Raji (cell line): ENCODE data around the gene NOX4.

Source experiments
- POLR2A ChIP-seq: IDR thresholded peaks from 2 replicates; pipeline ENCODE4 v1.6.1; 2011; ENCODE audit warnings: low read depth, low read length, control low read depth; ENCODE audit not compliant: insufficient read depth

NOX4 gene

DNA sequence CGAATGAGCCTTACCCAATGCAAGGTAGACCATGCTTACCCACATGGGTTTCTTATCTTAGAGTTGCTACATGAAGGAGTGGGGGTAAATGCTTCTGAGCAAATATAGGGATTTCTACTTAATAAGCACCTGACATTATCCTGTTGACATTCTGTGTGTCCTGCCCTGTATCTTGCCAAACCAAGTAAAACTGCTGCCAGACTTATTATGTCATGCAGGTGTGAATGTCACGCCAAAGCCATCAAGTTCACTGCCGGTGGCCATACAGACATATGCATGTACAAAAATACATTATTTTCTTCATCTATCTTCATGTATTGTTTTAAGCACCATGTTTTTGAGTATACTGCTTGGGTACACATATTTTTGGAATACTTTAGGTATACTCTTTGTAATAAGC, 70.2 kb downstream of the NOX4 start:
- TF ChIP-seq POLR2A: no peak

DNA sequence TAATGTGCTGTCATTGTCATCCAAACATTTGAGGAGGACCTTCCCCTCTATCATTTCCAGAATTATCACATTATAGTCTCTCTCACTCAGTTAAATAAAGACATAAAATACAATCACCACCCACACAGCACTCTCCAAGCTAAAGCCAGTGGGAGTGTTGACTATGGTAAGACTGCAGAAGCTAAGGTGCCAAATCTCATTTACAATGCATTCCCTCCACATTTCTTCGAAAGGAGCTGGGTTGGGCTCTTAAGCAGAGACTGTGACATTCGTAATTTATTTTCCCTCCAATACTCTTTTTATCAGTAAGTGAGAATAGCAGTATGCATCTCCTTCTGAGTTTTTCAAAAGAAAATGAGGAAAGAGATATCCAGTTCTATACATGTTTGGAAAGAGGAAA, 74.2 kb downstream of the NOX4 start:
- TF ChIP-seq POLR2A: no peak

- no peak for TF ChIP-seq POLR2A
Measured at GRCh38 chr11:89405629-89406028, 85.5 kb downstream of the NOX4 start.

- no peak for TF ChIP-seq POLR2A
Measured at GRCh38 chr11:89381094-89381493, 110.1 kb downstream of the NOX4 start.

GRCh38 chr11:89361734-89362133, 129.4 kb downstream of the NOX4 start:
- TF ChIP-seq POLR2A: no peak

DNA sequence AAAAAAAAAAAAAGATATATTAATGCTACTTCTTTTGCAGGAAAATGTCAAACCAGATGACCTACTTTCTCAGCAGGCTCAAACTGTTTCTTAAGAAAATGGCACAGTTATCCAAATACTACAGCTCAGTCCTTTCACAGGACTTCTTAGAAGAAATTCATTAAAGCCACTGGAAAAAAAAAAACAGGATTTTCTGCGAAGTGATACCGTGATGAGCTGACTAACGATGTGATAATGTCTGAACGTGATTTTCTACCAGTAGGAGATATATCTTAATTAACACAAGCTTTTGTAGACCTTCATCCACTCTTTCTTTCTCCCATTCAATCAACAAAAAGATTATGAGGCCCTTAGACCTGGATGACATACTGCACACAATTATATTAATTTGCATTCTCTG, 132.4 kb downstream of the NOX4 start:
- no peak for TF ChIP-seq POLR2A

DNA sequence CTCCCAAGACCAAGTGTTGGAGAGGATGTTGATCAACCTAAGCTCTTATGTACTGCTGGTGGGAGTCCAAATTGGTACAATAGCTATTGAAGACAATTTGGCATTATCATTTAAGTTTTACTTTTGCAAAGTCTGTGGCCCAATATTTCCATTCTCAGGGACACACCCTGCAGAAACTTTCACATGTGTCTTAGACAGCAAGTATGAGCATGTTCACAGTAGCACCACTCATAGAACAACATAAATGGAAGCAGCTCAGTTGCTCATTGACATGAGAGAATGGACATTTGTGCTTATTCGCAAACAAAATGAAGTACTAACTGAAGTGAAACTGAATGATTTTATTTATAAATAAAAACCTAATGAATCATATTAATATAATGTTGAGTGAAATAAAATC, 135.5 kb downstream of the NOX4 start:
- TF ChIP-seq POLR2A: no peak

GRCh38 chr11:89347071-89347470, 144.1 kb downstream of the NOX4 start:
- no peak for TF ChIP-seq POLR2A

GRCh38 chr11:89346601-89347000, 144.6 kb downstream of the NOX4 start:
- no peak for TF ChIP-seq POLR2A

DNA sequence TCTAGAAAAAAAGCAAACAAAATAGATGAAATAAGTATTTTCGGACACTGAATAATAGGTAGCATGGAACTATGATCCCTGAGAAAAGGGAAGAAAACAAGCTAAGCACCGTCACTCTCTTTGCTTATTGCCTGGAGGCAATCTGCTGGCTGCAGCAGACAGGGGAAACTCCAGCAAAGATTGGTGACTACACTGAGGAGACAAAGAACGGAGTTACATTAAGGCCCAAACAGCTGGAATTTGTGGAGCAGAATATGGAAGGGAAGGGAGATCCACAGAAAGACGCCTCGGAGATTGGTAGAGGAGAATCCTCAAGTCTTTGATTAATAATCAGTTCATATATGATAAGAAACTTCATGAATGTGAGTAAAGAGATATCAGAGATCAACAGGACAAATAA, 163.3 kb downstream of the NOX4 start:
- TF ChIP-seq POLR2A: no peak

- TF ChIP-seq POLR2A: no peak
Measured at GRCh38 chr11:89321401-89321800, 169.8 kb downstream of the NOX4 start.

DNA sequence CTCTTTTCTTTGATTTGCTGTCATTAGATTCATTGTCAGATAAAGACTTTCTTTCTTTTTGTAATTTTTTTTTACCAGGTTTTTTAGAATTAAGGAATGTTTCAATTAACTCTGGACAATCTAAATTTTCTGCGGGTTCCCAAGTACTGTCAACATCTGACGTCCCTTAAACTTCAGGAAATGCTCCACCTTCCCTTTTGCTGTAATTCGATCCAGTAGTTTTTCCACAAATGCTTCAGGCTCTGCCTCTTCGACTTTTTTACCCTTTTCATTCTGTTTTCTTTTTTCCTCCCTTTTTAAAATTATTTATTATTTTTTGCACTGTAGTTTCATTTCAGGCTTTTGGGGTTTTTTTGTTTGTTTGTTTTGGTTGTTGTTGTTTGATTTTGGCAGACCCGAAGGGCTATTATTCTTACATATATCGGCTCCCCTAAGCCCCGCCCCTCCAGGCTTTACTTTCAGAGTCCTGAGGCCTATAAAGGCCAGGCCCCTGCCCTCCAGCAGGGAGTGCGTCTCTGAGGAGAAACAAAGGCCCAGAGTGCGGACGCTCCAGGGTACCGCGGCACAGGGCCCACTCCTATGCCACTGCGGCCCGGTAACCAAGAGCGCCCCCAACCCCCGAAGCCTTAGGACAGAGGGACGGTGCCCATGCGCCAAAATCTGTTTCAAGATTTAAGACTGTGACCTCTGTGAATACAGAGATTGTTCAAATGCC, 197.1 kb downstream of the NOX4 start:
- no peak for TF ChIP-seq POLR2A

GRCh38 chr11:89279176-89279575, 212.0 kb downstream of the NOX4 start:
- TF ChIP-seq POLR2A: no peak

DNA sequence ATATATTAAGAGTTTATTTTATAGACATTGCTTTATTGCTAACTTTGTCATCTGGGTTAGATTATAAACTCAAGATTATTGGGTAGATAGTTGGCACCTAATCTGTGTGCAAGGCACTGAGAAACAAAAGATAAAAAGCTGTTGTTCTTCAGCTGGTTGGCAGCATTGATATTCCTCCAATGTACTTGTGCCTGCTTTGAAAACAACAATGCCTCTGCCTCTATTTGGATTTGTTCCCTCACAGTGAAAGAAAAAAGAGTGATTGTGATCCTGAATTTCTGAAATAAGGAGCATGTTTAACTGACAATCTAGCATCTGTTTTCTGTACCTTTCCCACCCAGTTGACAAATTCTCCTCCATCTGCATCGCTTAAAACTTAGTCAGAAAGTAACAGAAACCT, 215.2 kb downstream of the NOX4 start:
- no peak for TF ChIP-seq POLR2A
